Transverse colon (tissue), 3 donors: ENCODE measurements around the gene ARRDC5.

Source experiments
- EP300 ChIP-seq: sonication (generic); formaldehyde crosslinking; IDR thresholded peaks from one replicate; pipeline ENCODE4 v1.6.1; 2017; ENCODE audit warnings: antibody characterized with exemption, low read depth
- POLR2A ChIP-seq: fragments of 450-650 bp; IDR thresholded peaks from one replicate; pipeline ENCODE4 v1.6.1; 2016; ENCODE audit warnings: antibody characterized with exemption, mild to moderate bottlenecking, moderate library complexity
- TF ChIP-seq, protein P1 (sequence below), 5 experiments: fragments of 200-600 bp in 3 of 5; fragments of 450-650 bp in 2 of 5; sonication (generic) in 3 of 5; IDR thresholded peaks; 1 replicate in 2 of 5; 2 replicates in 3 of 5; pipeline ENCODE4 v1.5.1; 2016 to 2017; ENCODE audit warnings: antibody characterized with exemption in 5 of 5, inconsistent platforms in 3 of 5, mild to moderate bottlenecking in 2 of 5, moderate library complexity in 1 of 5

- TF ChIP-seq, protein P1, sequence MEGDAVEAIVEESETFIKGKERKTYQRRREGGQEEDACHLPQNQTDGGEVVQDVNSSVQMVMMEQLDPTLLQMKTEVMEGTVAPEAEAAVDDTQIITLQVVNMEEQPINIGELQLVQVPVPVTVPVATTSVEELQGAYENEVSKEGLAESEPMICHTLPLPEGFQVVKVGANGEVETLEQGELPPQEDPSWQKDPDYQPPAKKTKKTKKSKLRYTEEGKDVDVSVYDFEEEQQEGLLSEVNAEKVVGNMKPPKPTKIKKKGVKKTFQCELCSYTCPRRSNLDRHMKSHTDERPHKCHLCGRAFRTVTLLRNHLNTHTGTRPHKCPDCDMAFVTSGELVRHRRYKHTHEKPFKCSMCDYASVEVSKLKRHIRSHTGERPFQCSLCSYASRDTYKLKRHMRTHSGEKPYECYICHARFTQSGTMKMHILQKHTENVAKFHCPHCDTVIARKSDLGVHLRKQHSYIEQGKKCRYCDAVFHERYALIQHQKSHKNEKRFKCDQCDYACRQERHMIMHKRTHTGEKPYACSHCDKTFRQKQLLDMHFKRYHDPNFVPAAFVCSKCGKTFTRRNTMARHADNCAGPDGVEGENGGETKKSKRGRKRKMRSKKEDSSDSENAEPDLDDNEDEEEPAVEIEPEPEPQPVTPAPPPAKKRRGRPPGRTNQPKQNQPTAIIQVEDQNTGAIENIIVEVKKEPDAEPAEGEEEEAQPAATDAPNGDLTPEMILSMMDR (IDR thresholded peaks at IDR 0.05) = no peak
- no peak for TF ChIP-seq POLR2A
- TF ChIP-seq EP300 = no peak
Observed at GRCh38 chr19:4908360-4908759, 5.7 kb upstream of the ARRDC5 start.
